Raji (cell line): ENCODE data around the gene KCND1.
A peak's percentile ranks its signal among the peaks of the same experiment; 100 is the strongest.

Experiments used
- POLR2A ChIP-seq: IDR thresholded peaks from 2 replicates; pipeline ENCODE4 v1.6.1; 2011; ENCODE audit warnings: low read depth, low read length, control low read depth; ENCODE audit not compliant: insufficient read depth

Gene KCND1

GRCh38 chrX:48983081-48983480 lies 11.4 kb upstream of the KCND1 start:
- TF ChIP-seq POLR2A = no peak

GRCh38 chrX:48981178-48981577 lies 9.5 kb upstream of the KCND1 start:
- no peak for TF ChIP-seq POLR2A

GRCh38 chrX:48978226-48978625 lies 6.6 kb upstream of the KCND1 start:
- no peak for TF ChIP-seq POLR2A

GRCh38 chrX:48976086-48976485 lies 4.4 kb upstream of the KCND1 start:
- TF ChIP-seq POLR2A = no peak

- TF ChIP-seq POLR2A = no peak
Observed at GRCh38 chrX:48975541-48975940, 3.9 kb upstream of the KCND1 start.

- no peak for TF ChIP-seq POLR2A
Observed at GRCh38 chrX:48975041-48975440, 3.4 kb upstream of the KCND1 start.

- TF ChIP-seq POLR2A = no peak
Observed at GRCh38 chrX:48974574-48974973, 2.9 kb upstream of the KCND1 start.

GRCh38 chrX:48974033-48974432 lies 2.4 kb upstream of the KCND1 start:
- TF ChIP-seq POLR2A = no peak

- no peak for TF ChIP-seq POLR2A
Observed at GRCh38 chrX:48972220-48973164, 848 bp upstream of the KCND1 start.

- TF ChIP-seq POLR2A = no peak
Observed at GRCh38 chrX:48969471-48969870, 2.2 kb downstream of the KCND1 start.

GRCh38 chrX:48968377-48968776 lies 3.3 kb downstream of the KCND1 start:
- no peak for TF ChIP-seq POLR2A

- no peak for TF ChIP-seq POLR2A
Observed at GRCh38 chrX:48966796-48967579, 4.7 kb downstream of the KCND1 start.

GRCh38 chrX:48965959-48966358 lies 5.7 kb downstream of the KCND1 start:
- TF ChIP-seq POLR2A = no peak

- peak; percentile 59 for TF ChIP-seq POLR2A
Observed at GRCh38 chrX:48961585-48962091, 10.0 kb downstream of the KCND1 start.

- no peak for TF ChIP-seq POLR2A
Observed at GRCh38 chrX:48960291-48960690, 11.4 kb downstream of the KCND1 start.

GRCh38 chrX:48958635-48959094 lies 13.0 kb downstream of the KCND1 start:
- no peak for TF ChIP-seq POLR2A
